ENCODE results near the gene GPR37. TPM values are rescaled to one million over a fixed set of nuclear protein-coding genes. Genes with fewer than 3 reads are reported as not detected.

Gene GPR37
- total RNA-seq, 1 experiment from 2014 or later, result 10.5 TPM

GRCh38 chr7:124773339-124773738, 7.7 kb upstream of the GPR37 start:
- Histone ChIP-seq H3K9ac (ENCODE audit: low read length) (no peak overlapping the region), H3F3A (ENCODE audit: low read length, unreplicated experiment) (no peaks in the 10 kb centered on the region), H4K20me1 (ENCODE audit: low read length) (no peaks in the 10 kb centered on the region), H3K27ac (ENCODE audit: low read length) (no peak overlapping the region), H3K27me3 (ENCODE audit: low read length) (no peaks in the 10 kb centered on the region), H3K4me3 (ENCODE audit: low read length) (no peak overlapping the region), H3K9me2 (replicated peaks; ENCODE audit: low read length) (no peaks in the 10 kb centered on the region), H3K4me2 (ENCODE audit: low read length) (no peak overlapping the region), H3K79me2 (ENCODE audit: low read length) (no peaks in the 10 kb centered on the region), H3K9me3 (ENCODE audit: low read length) (no peaks in the 10 kb centered on the region), H2AFZ (ENCODE audit: low read length) (no peak overlapping the region), H3K4me1 (ENCODE audit: insufficient read depth, low read length) (peaks cover 10% of the 10 kb centered on the region; the same call in 1 of the 2 replicates), H3K36me3 (ENCODE audit: low read depth, low read length) (no peaks in the 10 kb centered on the region)
- TF ChIP-seq EZH2 (IDR thresholded peaks at IDR 0.05; ENCODE audit: low read length, unreplicated experiment), result no peak
- TF ChIP-seq EZH2phosphoT487 (IDR thresholded peaks at IDR 0.05; ENCODE audit: borderline replicate concordance, low read length), result no peak
- no peak for TF ChIP-seq CTCF (conservative IDR thresholded peaks at IDR 0.05; ENCODE audit: low read depth, low read length)
- intact Hi-C loops (cut with micrococcal nuclease), result no loop called here
- ChIA-PET POLR2A (ENCODE audit: unreplicated experiment) (no interaction called here), CTCF (no interaction called here)
- no peak for ATAC-seq
- DNase-seq, result no peak
- BruUV-seq (replicated peaks), result no TSS peak

GRCh38 chr7:124769136-124769535, 3.5 kb upstream of the GPR37 start:
- TF ChIP-seq EZH2 (IDR thresholded peaks at IDR 0.05; ENCODE audit: low read length, unreplicated experiment) (no peak), CTCF (conservative IDR thresholded peaks at IDR 0.05; ENCODE audit: low read depth, low read length) (no peak), EZH2phosphoT487 (IDR thresholded peaks at IDR 0.05; ENCODE audit: borderline replicate concordance, low read length) (no peak)
- Histone ChIP-seq H3K9me2 (replicated peaks; ENCODE audit: low read length) (no peaks in the 10 kb centered on the region), H3K9ac (ENCODE audit: low read length) (no peak overlapping the region), H3K79me2 (ENCODE audit: low read length) (peaks cover 13% of the 10 kb centered on the region), H3K27me3 (ENCODE audit: low read length) (no peaks in the 10 kb centered on the region), H3K27ac (ENCODE audit: low read length) (no peak overlapping the region), H4K20me1 (ENCODE audit: low read length) (no peaks in the 10 kb centered on the region), H2AFZ (ENCODE audit: low read length) (no peak overlapping the region), H3F3A (ENCODE audit: low read length, unreplicated experiment) (no peaks in the 10 kb centered on the region), H3K4me3 (ENCODE audit: low read length) (no peak overlapping the region), H3K36me3 (ENCODE audit: low read depth, low read length) (no peaks in the 10 kb centered on the region), H3K4me1 (ENCODE audit: insufficient read depth, low read length) (no peaks in the 10 kb centered on the region), H3K9me3 (ENCODE audit: low read length) (no peaks in the 10 kb centered on the region), H3K4me2 (ENCODE audit: low read length) (no peak overlapping the region)
- ChIA-PET CTCF (no interaction called here), POLR2A (ENCODE audit: unreplicated experiment) (no interaction called here)
- intact Hi-C loops (cut with micrococcal nuclease), result loop anchor here (5.0 kb wide), 3 partner anchors 287 to 612 kb away; no protein-coding TSS in a partner anchor
- BruUV-seq (replicated peaks), result no TSS peak
- no peak for ATAC-seq
- no peak for DNase-seq

- Histone ChIP-seq H3F3A (ENCODE audit: low read length, unreplicated experiment) (no peaks in the 10 kb centered on the region), H3K27me3 (ENCODE audit: low read length) (no peaks in the 10 kb centered on the region), H4K20me1 (ENCODE audit: low read length) (peaks cover 4% of the 10 kb centered on the region), H3K27ac (ENCODE audit: low read length) (no peak overlapping the region), H2AFZ (ENCODE audit: low read length) (no peak overlapping the region), H3K4me1 (ENCODE audit: insufficient read depth, low read length) (peaks cover 4% of the 10 kb centered on the region; the same call in 1 of the 2 replicates), H3K4me3 (ENCODE audit: low read length) (no peak overlapping the region), H3K9me3 (ENCODE audit: low read length) (no peaks in the 10 kb centered on the region), H3K9ac (ENCODE audit: low read length) (no peak overlapping the region), H3K79me2 (ENCODE audit: low read length) (peaks cover 19% of the 10 kb centered on the region), H3K9me2 (replicated peaks; ENCODE audit: low read length) (no peaks in the 10 kb centered on the region), H3K36me3 (ENCODE audit: low read depth, low read length) (no peaks in the 10 kb centered on the region), H3K4me2 (ENCODE audit: low read length) (no peak overlapping the region)
- no TSS peak for BruUV-seq (replicated peaks)
- ChIA-PET POLR2A (ENCODE audit: unreplicated experiment) (no interaction called here), CTCF (no interaction called here)
- ATAC-seq (no peak), DNase-seq (no peak)
- intact Hi-C loops (cut with micrococcal nuclease), result loop anchor here (5.0 kb wide), 3 partner anchors 286 to 611 kb away; no protein-coding TSS in a partner anchor
- no peak for TF ChIP-seq CTCF (conservative IDR thresholded peaks at IDR 0.05; ENCODE audit: low read depth, low read length)
- no peak for TF ChIP-seq EZH2 (IDR thresholded peaks at IDR 0.05; ENCODE audit: low read length, unreplicated experiment)
- TF ChIP-seq EZH2phosphoT487 (IDR thresholded peaks at IDR 0.05; ENCODE audit: borderline replicate concordance, low read length), result no peak
Observed at GRCh38 chr7:124768525-124768924, 2.9 kb upstream of the GPR37 start.
